Heart left ventricle (tissue), 13 donors: ENCODE data around the gene HTR2A.

Experiments used
- POLR2A ChIP-seq, 2 donors: fragments of 450-650 bp; IDR thresholded peaks; one replicate each; pipeline ENCODE4 v1.6.1; 2017; ENCODE audit warnings: antibody characterized with exemption in 2 of 2, mild to moderate bottlenecking in 2 of 2, moderate library complexity in 2 of 2
- TF ChIP-seq, protein P1 (sequence below), 12 donors: fragments of 200-600 bp; sonication (generic) in 4 of 12; IDR thresholded peaks; one replicate each; pipeline versions ENCODE4 v1.5.0 to v1.8.0; 2018 to 2022; ENCODE audit warnings: antibody characterized with exemption in 12 of 12, mild to moderate bottlenecking in 5 of 12
- donor health status: ischemic (EF 13 %, LVEDD 7.1; RV severe dilation, severe dysfunction).
- donor health status: DM: no; HTN: yes; CAD: no.
- donor health status: DM: no; HTN: no; CAD: no.
- donor health status: ischemic (EF 25% LVEDD 6.9; RV normal size, moderate dysfunction).
- donor health status: ischemic (EF 25% LVEDD 5.7; RV mildly dilated, moderate dysfunction).
- donor health status: ischemic (EF 35%, LVEDD 5.7; RV mildly dilated, moderate dysfunction).
- donor health status: nonischemic (EF 11% LVEDD 7.7; RV severe dilation, severe dysfunction).
- donor health status: DM: yes; HTN: yes; CAD: no.
- donor health status: PGD.
- donor health status: ischemic (EF 29% LVEDD 5.4; RV normal size, mild dysfunction).
- donor health status: nonischemic (EF 23%, LVEDD 6.1; RV moderate dilation, normal function).

- TF ChIP-seq, protein P1, sequence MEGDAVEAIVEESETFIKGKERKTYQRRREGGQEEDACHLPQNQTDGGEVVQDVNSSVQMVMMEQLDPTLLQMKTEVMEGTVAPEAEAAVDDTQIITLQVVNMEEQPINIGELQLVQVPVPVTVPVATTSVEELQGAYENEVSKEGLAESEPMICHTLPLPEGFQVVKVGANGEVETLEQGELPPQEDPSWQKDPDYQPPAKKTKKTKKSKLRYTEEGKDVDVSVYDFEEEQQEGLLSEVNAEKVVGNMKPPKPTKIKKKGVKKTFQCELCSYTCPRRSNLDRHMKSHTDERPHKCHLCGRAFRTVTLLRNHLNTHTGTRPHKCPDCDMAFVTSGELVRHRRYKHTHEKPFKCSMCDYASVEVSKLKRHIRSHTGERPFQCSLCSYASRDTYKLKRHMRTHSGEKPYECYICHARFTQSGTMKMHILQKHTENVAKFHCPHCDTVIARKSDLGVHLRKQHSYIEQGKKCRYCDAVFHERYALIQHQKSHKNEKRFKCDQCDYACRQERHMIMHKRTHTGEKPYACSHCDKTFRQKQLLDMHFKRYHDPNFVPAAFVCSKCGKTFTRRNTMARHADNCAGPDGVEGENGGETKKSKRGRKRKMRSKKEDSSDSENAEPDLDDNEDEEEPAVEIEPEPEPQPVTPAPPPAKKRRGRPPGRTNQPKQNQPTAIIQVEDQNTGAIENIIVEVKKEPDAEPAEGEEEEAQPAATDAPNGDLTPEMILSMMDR (IDR thresholded peaks at IDR 0.05): no peak
- TF ChIP-seq POLR2A (IDR thresholded peaks at IDR 0.05): no peak
Measured at GRCh38 chr13:46858163-46858562, 38.7 kb downstream of the HTR2A start.
